ENCODE measurements around the gene MLLT10. TPM values are rescaled to one million over a fixed set of nuclear protein-coding genes. Genes with fewer than 3 reads are reported as not detected.
"Not testable (repeated sequence)": the region's sequence is repeated elsewhere in the genome, so short reads cannot be mapped to it uniquely, and the experiment has no call there.

Gene MLLT10
- total and polyA plus RNA-seq, 12 donors: 8.5 to 41.1 (median 24.6) TPM

GRCh38 chr10:21532694-21533466 is 1.2 kb upstream of the MLLT10 start:
- Histone ChIP-seq H3K27me3 (no peaks in the 10 kb centered on the region), H3K9me3 (no peaks in the 10 kb centered on the region), H3K36me3 (peaks cover 0 to 17% (median 8%) of the 10 kb centered on the region in 9 donors), H3K4me3 (peak overlapping the region; percentile 32 to 88 (median 80)), H3K4me1 (peaks cover 0 to 44% (median 29%) of the 10 kb centered on the region in 9 donors), H3K27ac (peak overlapping the region; percentile 76 to 99 (median 98))
- intact Hi-C loops (cut with DNase I): loop anchor here in 6 of 10 donors (5.0 to 10.0 kb wide), 3 partner anchors 36 to 722 kb away; no protein-coding TSS in a partner anchor
- DNase-seq (no peak), ATAC-seq (no peak)
- WGBS, 2 donors: 20 to 26% methylated on average over 10 of the region's 10 CpGs
- no peak for TF ChIP-seq CTCF (IDR thresholded peaks at IDR 0.05)

GRCh38 chr10:21534280-21534586 is 201 bp downstream of the MLLT10 start:
- H3K27me3 ChIP-seq: no peaks in the 10 kb centered on the region
- H3K4me3 ChIP-seq: peak overlapping the region; percentile 72 to 88 (median 80)
- H3K4me1 ChIP-seq: peaks cover 0 to 44% (median 27%) of the 10 kb centered on the region in 9 donors
- no peaks in the 10 kb centered on the region for H3K9me3 ChIP-seq
- ATAC-seq (no peak), DNase-seq (no peak)
- peak overlapping the region; percentile 76 to 99 (median 98) for H3K27ac ChIP-seq
- H3K36me3 ChIP-seq: peaks cover 0 to 30% (median 18%) of the 10 kb centered on the region in 9 donors
- intact Hi-C loops (cut with DNase I): loop anchor here in 6 of 10 donors (5.0 to 10.0 kb wide), 3 partner anchors 37 to 721 kb away; no protein-coding TSS in a partner anchor
- 1 to 2% methylated on average over 10 to 24 of the region's 26 CpGs for WGBS, 2 donors
- TF ChIP-seq CTCF (IDR thresholded peaks at IDR 0.05): no peak

- peak in 3 of 9 donors; percentile 24 to 34 (median 27) for TF ChIP-seq CTCF (IDR thresholded peaks at IDR 0.05)
- peaks cover 0 to 36% (median 24%) of the 10 kb centered on the region in 9 donors for H3K36me3 ChIP-seq
- peak overlapping the region; percentile 72 to 88 (median 80) for H3K4me3 ChIP-seq
- peak overlapping the region; percentile 76 to 99 (median 98) for H3K27ac ChIP-seq
- intact Hi-C loops (cut with DNase I): loop anchor here in 7 of 10 donors (5.0 to 10.0 kb wide), 3 partner anchors 38 to 720 kb away; no protein-coding TSS in a partner anchor
- ATAC-seq (peak; percentile 3 to 50 (median 8)), DNase-seq (peak; percentile 54 to 62)
- H3K9me3 ChIP-seq: no peaks in the 10 kb centered on the region
- 1% methylated on average over 79 to 96 of the region's 96 CpGs for WGBS, 2 donors
- H3K4me1 ChIP-seq: peaks cover 0 to 44% (median 27%) of the 10 kb centered on the region in 9 donors
- H3K27me3 ChIP-seq: no peaks in the 10 kb centered on the region
Measured at GRCh38 chr10:21534604-21535493, 817 bp downstream of the MLLT10 start.

GRCh38 chr10:21535494-21535965 is 1.5 kb downstream of the MLLT10 start:
- Histone ChIP-seq H3K36me3 (peaks cover 0 to 43% (median 30%) of the 10 kb centered on the region in 9 donors), H3K4me3 (peak overlapping the region; percentile 72 to 88 (median 80)), H3K27ac (peak overlapping the region in 9 of 10 donors; percentile 94 to 99 (median 98)), H3K9me3 (no peaks in the 10 kb centered on the region), H3K27me3 (no peaks in the 10 kb centered on the region), H3K4me1 (peaks cover 0 to 39% (median 27%) of the 10 kb centered on the region in 9 donors)
- WGBS, 2 donors: 17 to 26% methylated on average over 9 of the region's 9 CpGs
- intact Hi-C loops (cut with DNase I): loop anchor here in 3 of 10 donors (5.0 to 10.0 kb wide), 3 partner anchors 38 to 719 kb away; no protein-coding TSS in a partner anchor
- DNase-seq (no peak), ATAC-seq (no peak)
- no peak for TF ChIP-seq CTCF (IDR thresholded peaks at IDR 0.05)

- not testable (repeated sequence) for H3K27me3 ChIP-seq, DNase-seq, H3K9me3 ChIP-seq, ATAC-seq
- H3K36me3 ChIP-seq: peaks cover 0 to 48% (median 34%) of the 10 kb centered on the region in 9 donors
- peaks cover 0 to 35% (median 27%) of the 10 kb centered on the region in 9 donors for H3K4me1 ChIP-seq
- intact Hi-C loops (cut with DNase I): loop anchor here in 3 of 10 donors (5.0 to 10.0 kb wide), 3 partner anchors 39 to 719 kb away; no protein-coding TSS in a partner anchor
- H3K27ac ChIP-seq: peak overlapping the region in 6 of 10 donors; percentile 94 to 99 (median 98)
- 61 to 71% methylated on average over 9 of the region's 9 CpGs for WGBS, 2 donors
- H3K4me3 ChIP-seq: peak overlapping the region in 3 of 10 donors; percentile 74 to 81 (median 80)
Measured at GRCh38 chr10:21535976-21536375, 1.9 kb downstream of the MLLT10 start.

All from heart right ventricle (tissue), 16 donors.